ENCODE data around the gene MYO1H.
"Not testable (repeated sequence)": the region's sequence is repeated elsewhere in the genome, so short reads cannot be mapped to it uniquely, and the experiment has no call there.

The MYO1H gene

DNA sequence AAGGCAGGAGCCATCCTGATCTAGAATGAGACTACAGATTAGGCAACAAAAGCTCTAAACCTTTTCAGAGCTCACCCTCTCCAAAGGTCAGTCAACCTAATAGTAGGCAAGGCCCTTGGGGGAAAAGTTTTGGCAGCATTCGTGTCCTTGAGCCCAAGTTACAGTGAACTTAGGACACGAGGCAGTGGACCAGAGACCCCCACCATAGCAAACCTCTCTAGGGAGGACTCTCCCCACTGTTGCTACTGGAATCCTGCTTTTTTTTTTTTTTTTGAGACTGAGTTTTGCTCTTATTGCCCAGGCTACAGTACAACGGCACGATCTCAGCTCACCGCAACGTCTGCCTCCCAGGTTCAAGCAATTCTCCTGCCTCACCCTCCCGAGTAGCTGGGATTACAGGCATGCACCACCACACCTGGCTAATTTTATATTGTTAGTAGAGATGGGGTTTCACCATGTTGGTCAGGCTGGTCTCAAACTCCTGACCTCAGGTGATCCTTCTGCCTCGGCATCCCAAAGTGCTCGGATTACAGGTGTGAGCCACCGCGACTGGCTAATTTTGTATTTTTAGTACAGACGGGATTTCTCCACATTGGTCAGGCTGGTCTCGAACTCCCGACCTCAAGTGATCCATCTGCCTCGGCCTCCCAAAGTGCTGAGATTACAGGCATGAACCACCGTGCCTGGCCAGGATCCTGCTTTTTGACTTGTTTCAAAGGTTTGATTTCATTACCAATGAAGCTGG lies 126.0 kb downstream of the MYO1H start:
- not testable (repeated sequence) for DNase-seq (ENCODE audit: low spot score)

DNA sequence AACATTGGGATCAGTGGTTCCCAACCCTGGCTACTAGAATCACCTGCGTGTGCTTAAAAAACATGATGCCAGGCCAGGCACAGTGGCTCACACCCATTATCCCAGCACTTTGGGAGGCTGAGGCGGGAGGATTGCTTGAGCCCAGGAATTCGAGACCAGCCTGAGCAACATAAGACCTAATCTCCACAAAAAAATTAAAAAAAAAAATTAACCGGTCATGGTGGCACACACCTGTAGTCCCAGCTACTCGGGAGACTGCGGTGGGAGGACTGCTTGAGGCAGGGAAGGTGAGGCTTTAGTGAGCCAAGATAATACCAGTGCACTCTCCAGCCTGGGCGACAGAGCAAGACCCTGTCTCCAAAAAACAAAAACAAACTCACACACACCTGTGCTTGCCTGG lies 127.4 kb downstream of the MYO1H start:
- no peak for DNase-seq (ENCODE audit: low spot score)

DNA sequence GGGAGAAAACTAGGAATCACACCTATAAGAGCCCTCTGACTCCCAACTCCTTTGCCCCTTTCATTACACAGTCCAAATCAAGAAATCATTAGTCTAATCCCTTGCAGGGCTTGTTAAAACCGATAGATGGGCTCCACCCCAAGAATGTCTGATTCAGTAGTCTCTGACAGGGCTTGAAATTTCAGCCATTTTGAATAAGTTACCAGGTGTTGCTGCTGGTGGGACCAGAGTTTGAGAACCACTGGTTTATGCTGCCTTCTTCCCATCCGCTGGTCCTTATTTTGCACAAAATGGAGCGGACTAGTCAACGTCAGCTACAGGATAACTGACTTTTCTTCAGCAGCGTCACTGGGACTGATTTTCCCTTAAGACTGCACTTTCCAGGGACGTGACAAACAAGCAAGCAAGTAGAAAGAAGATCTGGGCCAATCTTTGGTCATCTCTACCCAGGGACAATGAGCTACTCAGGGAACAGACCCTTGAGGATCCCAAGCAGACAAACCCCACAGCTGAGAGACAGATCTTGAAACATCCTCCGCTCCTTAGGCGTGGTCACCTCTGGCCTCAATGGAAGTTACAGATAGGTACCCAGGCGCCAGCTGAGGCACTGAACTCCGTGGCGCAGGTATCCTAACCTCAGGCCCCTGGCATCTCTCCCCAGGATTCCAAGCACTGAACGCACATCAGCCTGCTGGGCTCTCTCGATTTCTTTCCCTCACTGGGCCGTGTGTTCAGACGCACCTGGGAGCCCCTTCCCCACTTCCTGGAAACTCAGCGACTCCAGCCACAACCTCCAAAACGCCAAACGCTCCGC lies 128.5 kb downstream of the MYO1H start:
- peak; percentile 25 for DNase-seq (ENCODE audit: low spot score)

DNA sequence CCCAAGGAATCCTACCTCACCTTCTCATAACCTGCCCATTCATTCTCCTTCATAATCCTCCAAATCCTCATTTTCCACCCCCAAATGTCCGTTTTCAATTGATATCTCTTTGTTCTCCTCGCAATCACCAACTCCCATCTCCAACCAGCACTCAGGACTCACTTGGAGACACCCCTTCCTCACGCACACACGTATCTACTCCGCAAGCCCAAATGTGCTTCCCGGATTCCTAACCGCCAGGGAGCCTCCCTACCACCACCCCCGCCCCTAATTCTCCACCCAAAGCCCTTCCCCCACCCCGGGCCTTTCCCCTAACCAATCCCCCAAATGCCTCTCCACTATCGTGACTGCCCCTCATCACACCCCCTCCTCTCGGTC lies 129.1 kb downstream of the MYO1H start:
- no peak for DNase-seq (ENCODE audit: low spot score)

DNA sequence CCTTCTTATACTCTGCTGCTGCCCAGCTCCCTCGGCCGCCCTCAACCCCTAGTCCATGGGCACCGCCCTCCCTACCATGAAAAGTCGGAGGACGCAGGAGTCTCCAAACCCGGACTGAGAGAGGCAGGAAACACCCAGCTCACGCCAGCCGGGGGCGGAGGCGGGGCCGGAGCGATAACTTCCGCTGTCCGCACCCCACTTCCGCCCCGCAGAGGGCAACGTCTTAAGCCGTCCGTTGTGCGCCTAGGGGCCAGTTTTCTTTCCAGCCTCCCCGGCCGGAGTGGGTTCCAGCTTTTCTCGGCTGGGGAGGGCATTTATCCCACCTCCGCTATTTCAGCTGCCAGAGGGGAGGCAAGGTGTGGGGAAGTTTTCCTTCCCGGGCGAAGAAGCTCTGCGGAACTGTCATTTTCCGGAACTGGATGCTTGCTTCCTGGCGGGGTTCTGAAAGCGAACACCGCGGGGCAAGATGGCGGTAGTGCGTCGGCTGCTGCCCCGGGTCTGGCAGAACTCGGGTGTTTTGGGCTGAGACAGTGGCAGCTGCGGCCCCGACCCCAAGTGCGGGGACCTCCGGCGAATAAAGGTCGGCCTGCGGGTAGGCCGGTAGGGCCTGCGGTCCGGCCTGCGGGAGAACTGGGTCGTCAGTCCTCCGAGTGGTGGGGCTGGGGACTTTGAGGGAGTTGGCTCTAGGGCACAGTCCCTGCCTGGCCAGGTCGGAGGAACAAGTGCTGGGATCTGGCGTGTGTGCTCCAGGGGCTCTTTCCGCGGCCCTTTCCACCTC lies 129.7 kb downstream of the MYO1H start, which contains the start of the genes KCTD10 and UBE3B:
TSS of gene KCTD10 (minus strand) at position 116 of the 778 bp plus-strand sequence. CDS start at position 78, 38 bp downstream.
TSS of gene UBE3B (plus strand) at position 450 of the 778 bp plus-strand sequence. CDS start 5,918 bp downstream, outside the sequence.
- DNase-seq (ENCODE audit: low spot score) = peak; percentile 96

DNA sequence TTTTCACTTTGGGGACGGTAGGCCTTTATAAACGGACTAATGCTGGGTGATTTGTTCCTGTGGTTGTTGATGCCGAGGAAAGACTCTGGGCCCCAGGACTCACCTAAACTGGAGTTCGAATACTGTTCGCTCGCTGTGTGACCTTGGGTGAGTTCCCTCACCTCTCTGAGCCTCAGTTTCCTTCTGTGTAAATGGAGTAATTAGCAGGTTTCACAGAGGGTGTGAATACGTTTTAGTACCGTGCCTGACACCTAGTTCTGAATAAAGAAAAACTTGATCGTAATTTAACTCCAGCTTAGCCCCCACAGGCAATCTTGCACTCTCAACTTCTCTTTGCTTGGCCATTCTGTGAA lies 130.2 kb downstream of the MYO1H start:
- DNase-seq (ENCODE audit: low spot score) = no peak

DNA sequence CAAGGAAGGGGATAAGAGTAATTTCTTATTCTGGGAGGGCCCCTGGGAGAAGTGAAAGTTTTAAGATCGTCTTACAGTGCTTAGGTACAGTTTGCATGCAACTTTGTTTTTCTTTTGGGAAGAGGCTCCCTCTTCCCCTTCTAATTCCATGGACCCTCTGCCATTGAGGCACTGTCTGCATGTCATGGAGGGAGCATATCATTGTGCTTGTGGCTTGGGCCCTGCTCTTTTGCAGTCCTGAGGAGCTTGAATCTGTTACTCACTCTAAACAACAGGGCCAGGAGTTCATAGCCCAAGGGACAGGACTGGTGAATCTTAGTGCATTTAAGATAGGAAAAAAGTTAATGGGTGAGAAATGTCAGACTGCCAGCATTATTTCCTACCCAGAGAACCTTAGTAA lies 132.1 kb downstream of the MYO1H start:
- no peak for DNase-seq (ENCODE audit: low spot score)

DNA sequence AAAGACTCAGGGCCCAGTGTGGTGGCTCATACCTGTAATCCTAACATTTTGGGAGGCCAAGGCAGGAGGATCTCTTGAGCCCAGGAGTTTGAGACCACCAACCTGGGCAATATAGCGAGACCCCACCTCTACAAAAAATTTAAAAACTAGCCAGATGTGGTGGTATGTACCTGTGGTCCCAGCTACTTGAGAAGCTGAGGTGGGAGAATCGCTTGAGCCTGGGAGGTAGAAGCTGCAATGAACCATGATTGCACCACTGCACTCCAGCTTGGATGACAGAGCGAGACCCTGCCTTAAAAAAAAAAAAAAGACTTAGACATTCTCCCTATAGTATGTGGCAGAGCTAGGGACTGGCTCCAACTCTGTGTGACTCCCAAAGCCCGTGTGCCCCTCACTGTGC lies 132.7 kb downstream of the MYO1H start:
- DNase-seq (ENCODE audit: low spot score) = no peak

DNA sequence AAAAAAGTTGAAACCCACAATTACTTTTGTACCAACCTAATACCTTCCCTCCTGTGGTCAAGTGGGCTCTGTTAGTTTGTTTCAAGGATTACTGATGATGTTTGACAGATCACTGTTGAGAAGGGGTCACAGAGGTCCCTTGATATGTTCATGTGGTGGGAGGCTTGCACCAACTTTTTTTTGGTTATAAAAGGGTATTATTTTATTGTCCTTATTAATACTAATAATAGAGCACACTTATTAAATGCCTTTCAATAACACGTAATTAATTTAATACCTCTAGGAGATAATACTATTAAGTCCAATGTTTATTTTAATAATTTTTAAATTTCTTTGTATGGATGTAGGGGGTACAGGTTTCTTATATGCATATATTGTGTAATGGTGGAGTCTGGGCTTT lies 134.2 kb downstream of the MYO1H start:
- no peak for DNase-seq (ENCODE audit: low spot score)

DNA sequence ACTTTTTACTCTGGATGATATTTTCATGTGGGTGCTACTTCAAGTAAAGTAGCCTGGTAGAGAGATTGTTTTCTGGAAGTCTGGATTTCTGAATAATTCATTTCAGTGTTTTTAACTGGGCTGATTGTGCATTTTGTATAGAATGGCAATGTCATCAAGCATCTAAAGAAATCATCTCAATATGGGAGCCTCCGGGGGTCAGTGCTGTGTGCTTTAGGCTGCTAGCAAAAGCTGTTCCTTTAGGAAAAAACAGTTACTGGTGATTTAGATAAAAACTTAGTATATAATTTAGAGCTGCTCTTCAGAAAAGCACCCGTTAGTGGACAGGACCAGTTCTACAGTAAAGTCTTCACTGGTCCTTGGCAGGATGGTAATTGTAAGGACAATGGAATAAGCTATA lies 134.8 kb downstream of the MYO1H start:
- DNase-seq (ENCODE audit: low spot score) = no peak

DNA sequence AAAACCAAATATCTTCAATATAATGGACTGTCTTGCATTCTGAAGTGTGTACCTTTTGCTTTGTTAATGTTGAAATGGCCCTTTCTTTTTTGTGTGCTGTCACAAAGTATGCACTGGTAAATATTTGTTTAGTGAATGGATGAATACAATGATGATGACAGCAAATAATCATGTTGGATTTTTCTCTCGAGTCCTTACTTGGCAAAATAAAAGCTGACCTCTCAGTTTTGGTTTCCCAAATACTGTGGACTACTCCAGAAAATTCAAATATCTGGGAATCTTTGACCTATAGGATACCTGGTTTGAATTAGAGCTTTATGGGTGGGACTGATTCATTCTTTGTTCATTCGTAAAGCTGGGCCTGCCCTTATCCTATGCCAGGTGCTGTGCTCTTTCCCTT lies 135.2 kb downstream of the MYO1H start:
- DNase-seq (ENCODE audit: low spot score) = no peak

DNA sequence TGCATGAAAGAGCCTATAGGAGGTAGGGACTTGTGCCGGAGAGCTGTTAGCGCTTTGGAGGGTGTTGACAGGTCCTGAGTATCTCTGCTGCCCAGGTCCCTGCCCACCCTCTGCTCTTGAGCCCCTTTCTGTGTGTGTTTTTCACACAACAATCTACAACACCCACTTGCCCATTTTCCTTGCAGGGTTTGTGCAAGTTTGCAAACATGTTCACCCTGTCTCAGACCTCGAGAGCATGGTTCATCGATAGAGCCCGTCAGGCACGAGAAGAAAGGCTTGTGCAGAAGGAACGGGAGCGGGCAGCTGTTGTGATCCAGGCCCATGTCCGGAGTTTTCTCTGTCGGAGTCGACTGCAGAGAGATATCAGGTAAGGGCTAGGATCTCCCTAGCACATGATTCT lies 135.6 kb downstream of the MYO1H start:
- DNase-seq (ENCODE audit: low spot score) = no peak

DNA sequence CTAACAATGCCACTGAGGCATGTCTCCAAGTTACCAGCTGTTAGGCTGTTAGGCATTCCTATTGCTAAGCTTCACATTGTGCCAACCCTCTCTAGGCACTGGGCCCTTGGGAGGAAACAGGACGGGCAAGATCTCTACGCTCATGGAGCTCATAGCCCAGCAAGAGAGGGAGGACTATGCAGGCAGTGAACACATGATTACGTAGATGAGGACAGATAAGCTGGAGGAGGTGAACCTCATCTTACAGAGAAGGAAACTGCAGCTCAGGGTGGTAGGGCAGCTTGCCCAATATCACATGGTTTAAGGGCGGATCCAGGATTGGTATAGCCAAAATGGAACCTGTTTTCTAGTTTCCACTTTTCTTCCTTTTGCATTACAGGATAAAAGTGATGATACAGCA lies 137.5 kb downstream of the MYO1H start:
- DNase-seq (ENCODE audit: low spot score) = no peak

DNA sequence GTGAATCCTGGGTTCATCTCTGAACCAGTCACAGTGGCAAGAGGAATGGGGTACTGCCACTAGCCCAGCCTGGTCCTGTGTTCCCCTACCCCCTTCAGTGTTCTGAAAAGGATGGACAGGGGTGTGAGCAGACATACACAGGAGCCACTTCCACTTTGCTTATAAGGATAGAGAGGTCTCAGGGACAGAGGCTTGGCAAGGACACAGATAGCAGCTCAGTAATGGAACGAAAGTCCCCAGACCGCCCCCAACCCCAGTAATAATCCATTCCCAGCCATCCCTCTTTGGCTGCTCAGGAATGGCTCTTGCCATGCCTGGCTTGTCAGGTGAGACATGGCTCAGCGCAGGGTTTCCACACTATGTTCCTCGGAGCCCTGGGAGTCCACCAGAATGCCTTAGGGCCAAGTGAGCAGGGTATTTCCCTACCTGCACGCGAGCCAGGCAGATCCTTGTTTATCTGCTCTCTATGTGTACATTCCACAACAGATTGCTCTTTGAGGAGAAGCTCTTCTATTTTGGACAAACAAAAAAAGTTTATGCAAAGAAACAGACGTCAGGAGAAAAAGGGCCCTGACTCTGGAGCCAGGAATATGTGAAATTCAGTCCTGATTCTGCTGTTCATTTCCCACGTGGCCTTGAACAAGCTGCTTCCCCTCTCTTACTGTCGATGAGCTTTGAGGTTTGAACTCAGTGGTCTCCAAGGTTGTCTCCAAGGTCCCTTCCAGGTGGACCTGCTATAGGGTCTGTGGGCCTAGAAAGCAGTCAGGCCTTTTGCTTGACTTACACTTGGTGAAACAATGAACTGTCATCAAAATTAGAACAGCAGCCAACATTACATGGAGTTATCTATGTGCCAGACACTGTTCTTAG lies 139.7 kb downstream of the MYO1H start:
- DNase-seq (ENCODE audit: low spot score) = no peak

DNA sequence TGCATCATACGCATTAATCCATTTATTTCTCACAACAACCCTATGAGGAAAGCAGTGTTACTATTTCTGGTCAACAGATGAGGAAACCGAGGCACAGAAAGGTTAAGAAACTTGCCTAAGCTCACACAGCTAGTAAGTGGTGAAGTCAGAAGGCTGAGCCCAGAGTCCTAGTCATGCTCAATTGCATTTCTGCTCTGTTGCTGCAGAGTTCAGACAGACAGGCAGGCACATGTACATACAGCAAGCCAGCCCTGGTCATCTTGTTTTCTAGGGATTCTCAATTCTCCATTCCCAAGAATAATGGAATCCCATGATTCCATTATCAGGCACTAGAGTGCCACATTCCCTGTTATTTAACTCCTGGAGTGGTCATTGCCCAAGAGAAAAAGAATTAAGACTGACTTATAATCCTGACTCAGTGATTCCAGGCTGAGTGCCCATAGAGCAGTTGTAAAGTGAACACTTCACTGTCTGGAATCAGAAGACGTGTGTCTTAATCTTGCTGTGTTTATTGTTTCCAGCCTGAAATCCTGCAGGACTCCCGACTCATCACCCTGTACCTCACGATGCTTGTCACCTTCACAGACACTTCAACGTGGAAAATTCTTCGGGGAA lies 140.5 kb downstream of the MYO1H start:
- DNase-seq (ENCODE audit: low spot score) = no peak

DNA sequence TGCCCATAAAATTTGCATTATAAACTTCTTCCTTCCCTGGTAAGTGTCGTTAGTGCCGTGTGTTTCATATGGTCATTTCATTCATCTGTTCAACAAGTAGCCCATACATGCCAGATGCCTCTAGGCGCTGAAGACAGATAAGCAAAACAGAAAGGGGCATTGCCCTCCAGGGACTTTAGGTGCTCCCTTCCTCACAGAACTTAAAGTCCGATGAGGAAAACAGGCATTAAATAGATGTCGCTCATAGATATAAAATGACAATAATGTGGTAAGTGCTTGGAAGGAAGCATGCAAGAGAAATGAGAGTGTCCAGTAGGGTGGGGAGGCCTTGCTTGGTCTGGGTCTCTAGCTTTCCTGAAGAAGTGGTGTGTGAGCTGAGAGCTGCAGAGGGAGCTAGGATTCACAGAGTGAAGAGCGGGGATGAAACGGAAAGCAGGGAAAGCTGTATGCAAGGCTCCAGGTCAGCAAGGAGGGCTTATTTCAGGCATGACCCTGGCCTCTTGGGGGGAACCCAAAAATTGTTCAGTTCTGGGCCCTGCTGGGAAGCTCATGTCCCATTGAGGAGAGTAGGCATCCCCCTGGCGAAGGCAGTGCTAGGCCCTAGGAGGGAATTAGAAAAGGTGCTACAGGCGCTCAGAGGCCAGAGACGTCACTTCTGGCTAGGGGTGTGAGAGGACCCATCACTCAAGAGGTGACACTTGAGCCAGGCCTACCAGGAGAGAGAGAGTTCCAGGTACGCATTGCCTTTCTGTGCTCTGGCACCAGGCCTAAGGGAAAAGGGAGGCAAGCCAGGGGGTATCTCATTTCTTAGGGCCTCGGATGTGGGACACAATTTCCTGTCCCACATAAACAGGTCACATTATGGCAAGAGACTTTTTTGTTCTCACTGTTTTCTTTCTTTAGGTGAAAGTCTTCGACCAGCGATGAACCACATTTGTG lies 141.6 kb downstream of the MYO1H start:
- DNase-seq (ENCODE audit: low spot score) = no peak

DNA sequence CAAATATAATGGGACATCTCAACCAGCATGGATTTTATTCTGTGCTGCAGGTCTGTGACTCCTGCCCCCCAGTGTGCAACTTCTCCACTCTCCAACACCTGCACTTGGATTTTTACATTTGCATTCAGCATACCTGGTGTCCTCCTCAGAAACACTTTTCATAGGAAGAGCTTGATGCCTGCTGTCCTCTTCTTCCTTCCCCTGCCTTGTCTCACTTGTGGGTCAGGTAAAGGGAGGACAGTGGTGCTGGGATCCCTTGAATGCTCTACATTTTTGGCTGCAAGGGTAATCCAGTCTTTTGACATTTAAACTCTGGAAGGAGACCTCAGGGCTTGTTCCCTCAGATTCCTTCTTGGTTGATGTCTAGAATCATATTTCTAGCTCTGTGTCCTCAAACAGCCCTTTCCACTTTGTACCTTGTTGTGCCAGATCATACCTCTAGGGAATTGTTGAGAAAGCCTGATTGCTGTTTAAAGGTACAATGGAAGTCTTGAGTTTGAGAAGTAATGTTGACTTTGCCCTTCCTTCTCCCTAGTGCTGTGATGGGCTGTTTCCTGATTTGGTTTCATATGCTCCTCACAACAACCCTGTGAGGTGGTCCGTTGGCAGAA lies 142.4 kb downstream of the MYO1H start:
- DNase-seq (ENCODE audit: low spot score) = no peak

DNA sequence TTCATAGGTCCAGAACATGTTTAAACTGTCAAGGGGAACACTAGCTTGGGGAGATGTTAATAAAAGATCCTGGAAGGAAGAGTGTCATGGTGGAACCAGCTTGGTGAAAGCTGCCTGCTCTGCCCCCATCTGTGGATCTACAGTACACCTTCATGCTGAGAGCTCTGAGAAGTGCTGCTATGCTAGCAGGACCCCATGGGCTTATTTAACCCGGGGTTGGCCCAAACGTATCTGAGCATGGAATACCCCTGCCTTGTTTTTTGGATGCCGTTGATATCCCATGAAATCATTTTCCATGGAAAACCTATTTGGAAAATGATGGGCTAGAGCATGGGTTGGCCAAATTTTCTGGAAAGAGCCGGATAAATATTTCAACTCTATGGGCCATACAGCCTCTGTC lies 144.0 kb downstream of the MYO1H start:
- DNase-seq (ENCODE audit: low spot score) = no peak

DNA sequence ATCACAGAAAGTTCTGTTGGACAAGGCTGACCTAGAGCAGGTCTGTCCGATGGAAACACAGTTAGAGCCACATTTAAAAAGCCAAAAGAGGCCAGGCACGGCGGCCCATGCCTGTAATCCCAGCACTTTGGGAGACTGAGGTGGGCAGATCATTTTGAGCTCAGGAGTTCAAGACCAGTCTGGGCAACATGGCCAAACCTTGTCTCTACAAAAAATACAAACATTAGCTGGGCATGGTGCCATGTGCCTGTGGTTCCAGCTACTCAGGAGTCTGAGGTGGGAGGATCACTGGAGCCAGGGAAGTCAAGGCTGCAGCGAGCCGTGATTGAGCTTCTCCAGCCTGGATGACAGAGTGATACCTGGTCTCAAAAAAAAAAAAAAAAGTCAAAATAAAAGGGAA lies 144.7 kb downstream of the MYO1H start:
- DNase-seq (ENCODE audit: low spot score) = no peak

DNA sequence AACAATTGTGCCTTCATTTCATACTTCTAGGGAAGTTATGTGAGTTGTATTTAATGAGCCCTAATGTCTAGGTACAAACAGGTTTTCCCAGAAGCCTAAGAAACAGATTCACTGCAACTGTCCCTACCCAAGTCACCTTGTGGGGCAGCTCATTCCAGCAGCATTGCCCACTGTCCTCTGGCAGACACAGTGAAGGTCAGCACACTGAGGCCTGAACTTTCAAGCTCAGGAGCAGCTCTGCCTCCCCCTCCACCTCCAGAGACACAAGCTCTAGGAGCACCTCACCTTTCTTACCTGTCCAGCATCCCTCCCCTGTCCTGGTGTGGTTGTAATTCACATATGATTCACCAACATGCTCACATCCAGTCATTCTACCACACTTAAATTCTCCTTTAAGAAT lies 145.4 kb downstream of the MYO1H start:
- no peak for DNase-seq (ENCODE audit: low spot score)
